Amniotic epithelial cell (primary cell): ENCODE data around the gene OGFR.
A peak's percentile ranks its signal among the peaks of the same experiment; 100 is the strongest.

Source experiments
- DNase-seq: peaks from one replicate; pipeline ENCODE4 v3.0.0-alpha.2; 2010; ENCODE audit warnings: low read depth

Gene OGFR

DNA sequence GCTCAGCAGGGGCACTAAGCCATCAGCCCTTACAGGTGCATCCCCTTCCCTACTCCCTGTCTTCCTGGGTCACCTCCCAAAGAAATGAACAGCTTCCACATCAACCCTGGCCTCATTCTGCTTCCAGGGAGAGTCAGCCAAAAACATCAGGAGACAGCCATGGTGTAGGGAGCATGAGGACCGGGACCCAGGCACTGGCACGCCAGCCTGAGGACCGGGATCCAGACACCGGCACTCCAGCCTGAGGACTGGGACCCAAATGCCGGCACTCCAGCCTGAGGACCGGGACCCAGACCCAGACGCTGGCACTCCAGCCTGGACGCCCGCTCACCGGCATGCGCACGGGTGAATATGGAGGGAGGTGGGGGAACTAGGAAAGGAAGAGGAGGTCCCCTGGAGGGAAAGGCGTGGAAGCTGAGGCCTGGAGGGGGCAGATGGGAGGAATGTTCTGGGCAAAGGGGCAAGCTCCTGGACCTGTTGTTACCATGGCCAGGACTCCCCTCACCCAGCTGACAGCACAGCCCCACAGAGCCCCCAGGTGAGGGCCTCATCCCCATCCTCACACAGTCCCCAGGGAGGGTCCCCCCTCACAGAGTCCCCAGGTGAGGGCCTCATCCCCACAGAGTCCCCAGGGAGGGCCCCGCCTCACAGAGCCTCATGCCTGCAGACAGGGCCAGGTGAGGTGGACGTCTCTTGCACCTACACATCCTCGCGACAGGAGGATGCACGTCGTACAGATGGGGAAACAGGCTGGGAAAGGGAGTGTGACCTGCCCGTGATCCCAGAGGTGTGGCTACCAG is 34.3 kb upstream of the OGFR start:
- DNase-seq: no peak

GRCh38 chr20:62770916-62771315 is 33.7 kb upstream of the OGFR start:
- no peak for DNase-seq

- no peak for DNase-seq
Measured at GRCh38 chr20:62771396-62772102, 33.1 kb upstream of the OGFR start.

- DNase-seq: no peak
Measured at GRCh38 chr20:62772103-62772611, 32.5 kb upstream of the OGFR start.

DNA sequence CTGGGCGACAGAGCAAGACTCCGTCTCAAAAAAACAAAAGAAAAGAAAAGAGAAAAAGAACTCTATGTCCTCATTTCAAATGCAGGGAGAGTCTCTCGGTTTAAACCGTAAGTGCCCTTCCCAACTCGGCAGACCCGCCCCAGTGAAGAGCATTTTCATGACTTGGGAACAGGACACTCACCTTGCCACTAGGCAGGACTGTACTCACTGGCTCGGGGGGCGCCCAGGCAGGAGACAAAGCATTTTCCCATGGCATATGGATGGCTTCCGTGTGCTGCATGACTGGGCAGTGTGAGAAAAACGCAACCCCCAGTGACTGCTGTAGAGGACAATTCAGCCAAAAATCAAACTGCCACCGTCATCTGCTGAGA is 32.0 kb upstream of the OGFR start:
- no peak for DNase-seq

DNA sequence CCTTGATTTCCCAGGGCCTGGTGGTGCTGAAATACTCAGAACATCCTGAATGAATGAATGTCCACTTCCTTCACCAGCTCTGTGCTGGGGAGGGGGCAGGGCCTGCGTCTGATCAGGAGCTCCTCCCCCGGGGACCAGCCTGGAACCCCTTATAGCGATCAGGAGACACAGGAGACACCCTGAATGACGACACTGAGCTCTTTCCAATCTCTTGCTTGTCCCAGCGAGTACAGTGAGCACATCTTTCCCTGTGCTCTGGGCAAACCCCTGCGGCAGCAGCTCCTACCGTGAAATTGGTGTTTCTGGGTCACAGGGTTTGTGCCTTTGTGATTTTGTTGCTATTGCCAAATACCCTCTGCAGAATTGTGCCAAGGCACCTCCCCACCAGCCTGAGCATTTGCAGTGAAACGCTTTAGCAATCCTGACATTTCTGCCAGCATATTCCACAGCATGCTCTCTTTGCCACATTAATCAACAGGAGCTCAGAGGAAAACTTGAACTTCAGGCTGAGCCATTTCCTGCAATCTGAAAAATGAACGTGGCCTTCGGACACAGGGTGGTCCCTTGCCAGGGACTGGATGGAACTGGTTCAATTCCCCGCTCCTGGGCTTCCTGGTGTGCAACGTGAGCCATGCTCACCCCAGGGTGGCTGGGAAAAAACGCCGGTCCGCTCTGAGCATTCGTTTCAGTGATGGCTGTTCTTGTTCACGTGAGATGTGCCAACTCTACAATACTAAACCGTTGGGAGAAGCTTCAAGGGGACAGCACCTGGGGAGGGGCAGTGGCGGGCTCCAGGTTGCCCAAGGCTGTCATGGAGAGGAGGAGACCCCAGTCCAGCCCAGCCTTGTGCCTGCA is 31.4 kb upstream of the OGFR start:
- peak; percentile 64 for DNase-seq

GRCh38 chr20:62773845-62774714 is 30.6 kb upstream of the OGFR start:
- DNase-seq: no peak

DNA sequence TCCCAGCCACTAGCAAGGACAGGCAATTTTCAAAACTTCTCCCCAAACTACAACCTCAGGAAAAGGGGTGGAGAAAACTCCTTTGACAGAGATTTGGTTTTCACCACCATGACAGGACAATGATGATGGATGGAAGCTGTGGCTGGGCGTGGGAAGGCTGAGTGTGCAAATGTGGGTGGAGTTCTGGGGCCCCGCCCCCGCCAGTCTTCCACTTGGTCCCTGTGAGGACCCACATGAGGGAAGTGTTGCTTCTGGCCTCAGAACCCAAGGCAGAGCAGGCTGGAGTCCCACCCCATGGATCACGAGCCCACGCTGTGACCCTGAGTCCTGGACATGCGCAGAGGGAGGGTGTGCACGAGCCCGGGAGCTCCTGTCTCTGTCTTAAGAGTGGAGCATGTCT is 29.9 kb upstream of the OGFR start:
- DNase-seq: no peak

- no peak for DNase-seq
Measured at GRCh38 chr20:62775206-62775605, 29.4 kb upstream of the OGFR start.

DNA sequence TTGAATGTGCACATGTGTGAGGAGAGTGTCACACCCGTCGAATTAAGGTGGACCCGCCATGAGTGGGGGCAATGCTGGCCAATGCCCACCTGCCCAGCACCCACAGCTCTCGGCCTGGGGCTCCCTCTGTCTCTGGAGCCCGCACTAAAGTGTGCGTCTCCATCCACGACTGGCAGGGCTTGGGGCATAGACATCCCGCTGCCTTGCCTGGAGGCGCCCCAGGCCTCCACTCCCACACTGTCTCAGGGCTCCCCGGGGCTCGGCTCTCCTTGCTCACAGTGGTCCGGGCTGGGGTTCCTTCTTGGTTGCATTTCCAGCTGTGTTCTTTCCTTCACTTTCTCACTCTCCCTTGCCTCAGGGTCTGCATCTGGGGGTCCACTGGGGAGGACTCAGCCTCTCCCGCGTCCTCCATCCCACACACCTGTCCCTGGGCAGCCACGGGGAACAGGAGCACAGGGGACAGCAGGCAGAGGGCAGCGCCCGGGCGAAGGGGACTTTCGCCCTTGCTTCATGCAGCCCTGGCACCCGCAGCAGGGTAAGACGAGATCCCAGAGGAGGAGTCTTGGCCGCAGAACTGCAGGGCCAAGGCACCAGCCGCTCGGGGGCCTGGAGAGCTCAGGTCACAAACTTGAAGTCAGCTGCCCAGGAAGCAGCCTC is 28.5 kb upstream of the OGFR start:
- DNase-seq: no peak

GRCh38 chr20:62776692-62777527 is 27.7 kb upstream of the OGFR start:
- DNase-seq: no peak

GRCh38 chr20:62777528-62777830 is 27.2 kb upstream of the OGFR start:
- DNase-seq: no peak

DNA sequence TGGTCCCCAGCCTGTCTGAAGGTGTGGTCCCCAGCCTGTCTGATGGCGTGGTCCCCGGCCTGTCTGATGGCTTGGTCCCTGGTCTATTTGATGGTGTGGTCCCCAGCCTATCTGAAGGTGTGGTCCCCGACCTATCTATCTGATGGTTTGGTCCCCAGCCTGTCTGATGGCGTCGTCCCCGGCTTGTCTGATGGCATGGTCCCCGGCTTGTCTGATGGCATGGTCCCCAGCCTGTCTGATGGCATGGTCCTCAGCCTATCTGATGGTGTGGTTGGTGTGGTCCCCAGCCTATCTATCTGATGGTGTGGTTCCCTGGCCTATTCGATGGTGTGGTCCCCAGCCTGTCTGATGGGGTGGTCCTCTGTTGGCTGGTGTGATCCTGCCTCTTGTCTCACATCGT is 26.6 kb upstream of the OGFR start:
- DNase-seq: no peak

GRCh38 chr20:62778601-62779416 is 25.8 kb upstream of the OGFR start:
- no peak for DNase-seq

DNA sequence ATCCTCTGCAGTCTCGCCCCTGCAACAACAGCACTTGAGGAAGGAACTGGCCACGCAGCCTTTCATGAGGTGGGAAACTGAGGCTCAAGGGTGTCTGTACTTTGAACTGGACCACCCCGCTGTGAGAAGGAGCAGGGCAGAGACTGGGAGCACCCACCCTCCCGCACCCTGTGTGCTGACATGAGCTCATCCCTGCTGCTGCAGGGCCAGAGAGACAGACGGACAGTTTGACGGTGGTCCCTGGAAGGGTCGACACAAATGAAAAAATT is 25.3 kb upstream of the OGFR start:
- no peak for DNase-seq

- no peak for DNase-seq
Measured at GRCh38 chr20:62780204-62780603, 24.4 kb upstream of the OGFR start.

DNA sequence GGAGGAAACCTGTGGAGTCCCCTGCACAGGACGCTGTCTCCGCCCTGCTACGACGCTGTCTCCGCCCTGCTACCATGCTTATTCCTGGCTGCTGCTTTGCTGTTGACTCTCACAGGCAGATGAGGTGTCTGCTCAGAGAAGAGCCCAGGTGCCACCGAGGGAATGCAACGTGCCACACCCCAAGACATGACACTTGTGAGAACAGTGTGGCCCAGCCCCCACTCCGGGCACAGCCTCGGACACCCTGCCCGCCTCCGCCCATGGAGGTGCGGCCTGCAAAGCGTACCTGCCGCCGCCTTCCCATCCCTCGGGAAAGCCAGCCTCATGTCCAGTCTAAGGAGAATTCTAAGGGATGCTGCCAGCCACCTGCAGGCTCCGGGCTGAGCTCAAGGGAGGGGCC is 23.9 kb upstream of the OGFR start:
- no peak for DNase-seq

- DNase-seq: no peak
Measured at GRCh38 chr20:62782149-62782892, 22.3 kb upstream of the OGFR start.

GRCh38 chr20:62782893-62783278 is 21.7 kb upstream of the OGFR start:
- DNase-seq: no peak
